Stimulated activated naive CD4-positive, alpha-beta T cell (primary cell): ENCODE data around the gene APOC1.

ENCODE experiments used
- DNase-seq, 6 experiments: peaks; one replicate each; lab custom pipeline; 2025; lab: John Stamatoyannopoulos, UW

Gene APOC1

DNA sequence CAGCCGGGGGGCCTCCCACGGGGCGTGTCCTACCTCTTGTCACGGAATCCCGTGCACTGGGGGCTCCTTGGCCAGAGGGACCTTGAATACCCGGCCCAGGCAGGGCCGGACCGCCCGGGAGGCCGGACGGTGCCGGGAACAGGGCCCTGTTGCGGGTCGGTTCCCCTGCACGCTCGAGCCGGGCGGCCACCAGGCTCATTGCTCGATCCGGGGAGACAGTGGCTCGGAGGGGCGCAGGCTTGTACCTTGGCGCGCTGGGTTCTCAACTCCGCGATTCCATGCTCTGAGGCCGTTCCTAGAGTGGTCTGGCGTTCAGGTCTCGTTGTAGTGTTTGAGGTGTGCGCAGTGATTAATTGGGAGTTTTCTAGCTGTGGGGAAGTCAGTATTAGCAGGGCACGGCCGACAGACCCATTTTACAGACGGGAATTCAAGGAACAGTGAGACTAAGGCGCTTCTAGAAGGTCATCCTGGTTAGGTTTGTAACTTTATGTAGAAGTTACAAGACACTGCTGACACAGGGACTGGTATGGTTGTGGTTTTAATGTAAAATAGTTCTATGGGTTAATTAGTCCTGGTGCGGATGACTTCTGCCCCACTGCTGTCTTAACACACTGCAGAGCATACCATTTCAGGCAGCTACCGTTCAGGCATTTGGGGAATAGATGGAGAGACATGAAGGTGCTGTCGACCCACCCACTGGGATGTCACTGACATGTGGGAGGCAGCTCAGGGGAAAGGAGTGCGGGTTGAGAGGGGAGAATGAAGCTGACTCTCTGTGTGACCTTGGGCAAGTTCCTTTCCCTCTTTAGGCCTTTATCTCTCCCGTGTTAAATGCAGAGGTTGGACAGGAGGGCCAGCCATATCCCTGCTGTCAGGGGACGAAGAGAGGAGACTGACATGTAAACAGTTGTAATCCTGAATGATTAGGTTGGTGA, 41.4 kb downstream of the APOC1 start:
- DNase-seq = no peak

DNA sequence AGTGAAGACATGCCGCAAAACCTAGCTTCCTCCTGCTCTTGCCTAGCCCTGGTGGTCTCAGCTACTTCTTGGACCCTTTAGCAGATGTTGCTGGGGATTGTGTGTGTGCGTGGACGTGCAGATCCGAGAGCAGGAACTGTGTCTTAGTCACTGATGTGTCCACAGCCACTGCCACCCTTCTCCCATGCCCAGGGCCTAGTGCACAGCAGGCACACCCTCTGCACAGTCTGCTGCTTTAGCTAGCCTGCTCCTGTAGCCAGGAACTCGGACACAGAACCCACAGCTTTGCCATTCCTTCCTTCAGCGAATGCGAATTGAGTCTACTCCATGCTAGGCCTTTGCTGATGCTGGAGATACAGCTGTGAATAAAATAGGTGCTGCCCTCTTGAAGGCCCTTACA, 43.1 kb downstream of the APOC1 start:
- no peak for DNase-seq

- no peak for DNase-seq
Observed at GRCh38 chr19:44958090-44958489, 43.7 kb downstream of the APOC1 start.

- DNase-seq = no peak
Observed at GRCh38 chr19:44959691-44960090, 45.3 kb downstream of the APOC1 start.

- DNase-seq = no peak
Observed at GRCh38 chr19:44960906-44961728, 46.7 kb downstream of the APOC1 start.

- no peak for DNase-seq
Observed at GRCh38 chr19:44961821-44962220, 47.4 kb downstream of the APOC1 start.

DNA sequence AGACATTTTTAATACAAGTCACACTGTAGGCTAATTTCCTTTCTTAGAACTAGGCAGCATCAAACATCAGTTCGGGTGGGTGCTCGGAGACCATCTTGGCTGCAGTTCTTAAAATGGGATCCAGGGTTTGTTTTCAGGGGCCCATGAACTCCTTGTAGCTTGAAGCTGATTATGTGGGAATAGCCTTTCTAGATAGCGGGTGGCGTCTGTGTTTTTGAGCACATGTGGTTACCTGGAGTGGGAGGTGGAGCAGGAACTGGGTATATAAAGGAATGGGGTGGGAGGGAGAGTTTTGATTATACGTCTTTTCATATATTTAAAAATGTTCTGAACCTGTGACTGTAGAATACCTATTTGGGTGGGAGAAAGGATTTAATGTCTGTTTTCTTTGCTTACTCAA, 53.7 kb downstream of the APOC1 start:
- no peak for DNase-seq

DNA sequence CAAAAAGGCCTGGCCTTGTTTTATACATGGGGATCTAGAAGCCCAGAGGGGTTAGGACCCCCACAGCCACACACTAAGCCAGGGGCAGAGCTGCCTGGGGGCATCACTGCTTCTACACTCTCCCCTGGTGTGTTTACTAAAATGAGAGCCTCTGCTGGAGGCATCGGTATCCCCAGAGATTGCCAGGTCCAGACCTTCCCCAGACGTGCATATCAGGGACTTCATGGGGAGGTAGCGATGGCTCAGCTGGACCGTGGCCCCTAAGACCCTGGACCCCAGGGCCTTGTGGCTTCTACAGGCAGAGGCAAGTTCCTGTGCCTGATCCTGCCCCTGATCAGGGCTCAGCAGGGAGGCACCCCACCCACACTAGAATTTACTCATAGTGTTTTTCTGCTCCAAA, 54.3 kb downstream of the APOC1 start:
- no peak for DNase-seq
